Retinal pigment epithelial cell (primary cell): ENCODE results near the gene CHCHD6.

ENCODE experiments used
- DNase-seq: peaks from one replicate; pipeline ENCODE4 v3.0.0-alpha.2; 2010; ENCODE audit warnings: low read depth
- H3K4me3 ChIP-seq: 2 replicates; pipeline ENCODE4 v1.5.1; 2011; ENCODE audit warnings: mild to moderate bottlenecking, low read length, control low read depth, moderate library complexity
- CTCF ChIP-seq: conservative IDR thresholded peaks from 2 replicates; pipeline ENCODE4 v1.5.1; 2011; ENCODE audit warnings: low read depth, low read length, control low read depth, inconsistent platforms

CHCHD6 gene, protein sequence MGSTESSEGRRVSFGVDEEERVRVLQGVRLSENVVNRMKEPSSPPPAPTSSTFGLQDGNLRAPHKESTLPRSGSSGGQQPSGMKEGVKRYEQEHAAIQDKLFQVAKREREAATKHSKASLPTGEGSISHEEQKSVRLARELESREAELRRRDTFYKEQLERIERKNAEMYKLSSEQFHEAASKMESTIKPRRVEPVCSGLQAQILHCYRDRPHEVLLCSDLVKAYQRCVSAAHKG

GRCh38 chr3:126703512-126704493, at the start of gene CHCHD6:
Gene CHCHD6 (plus strand): TSS chr3:126704240. CDS start chr3:126704313, 73 bp downstream.
- peak; percentile 81 for DNase-seq
- peak; percentile 21 for TF ChIP-seq CTCF
- peak within 1 kb of the TSS; percentile 72 for H3K4me3 ChIP-seq

DNA sequence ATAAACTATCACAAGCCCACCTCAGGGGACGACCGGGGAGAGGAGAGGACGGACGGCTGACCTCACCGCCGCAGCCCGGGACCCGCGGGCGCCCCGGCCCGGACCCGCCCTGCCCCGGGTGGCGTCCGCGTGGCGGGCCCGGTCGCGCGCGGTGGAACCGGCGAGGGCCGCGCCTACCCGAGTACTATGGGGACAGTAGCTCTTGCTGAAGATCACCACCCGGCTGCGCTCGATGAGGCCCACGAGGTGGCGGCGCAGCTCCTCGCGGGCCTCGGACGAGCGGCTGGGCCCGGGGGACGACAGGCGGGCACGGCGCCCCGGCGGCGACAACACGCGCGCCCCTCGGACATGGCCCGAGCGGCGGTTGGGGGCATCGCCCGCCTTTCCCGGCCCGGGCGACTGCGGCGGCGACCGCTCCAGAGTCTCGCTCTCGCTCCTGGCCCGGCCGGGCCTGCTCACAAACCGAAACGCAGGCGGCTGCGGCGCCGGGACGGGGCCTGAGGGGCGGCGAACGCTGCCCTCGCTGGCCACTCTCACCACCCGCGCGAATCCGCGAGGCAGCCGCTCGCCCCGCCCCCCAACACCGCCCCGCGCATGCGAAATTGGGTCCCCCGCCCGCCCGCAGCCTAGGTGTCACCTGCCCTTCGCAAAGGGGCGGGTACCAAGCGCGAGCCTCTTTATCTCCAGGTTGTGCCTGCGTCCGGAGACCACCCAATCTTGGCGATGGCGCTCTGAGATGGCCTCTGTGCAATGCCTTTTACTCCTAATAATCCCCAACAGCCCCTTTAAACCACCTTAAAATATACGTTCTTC, 49.3 kb upstream of the CHCHD6 start, which contains the start of gene TXNRD3:
TXNRD3 (minus strand) TSS at position 554 of the 813 bp plus-strand sequence.
- no peak for DNase-seq
- TF ChIP-seq CTCF = no peak
- H3K4me3 ChIP-seq = peak within 1 kb of the TSS; percentile 65

GRCh38 chr3:126655887-126656286, 48.2 kb upstream of the CHCHD6 start:
- no peak for DNase-seq
- no peak overlapping the region for H3K4me3 ChIP-seq
- no peak for TF ChIP-seq CTCF

DNA sequence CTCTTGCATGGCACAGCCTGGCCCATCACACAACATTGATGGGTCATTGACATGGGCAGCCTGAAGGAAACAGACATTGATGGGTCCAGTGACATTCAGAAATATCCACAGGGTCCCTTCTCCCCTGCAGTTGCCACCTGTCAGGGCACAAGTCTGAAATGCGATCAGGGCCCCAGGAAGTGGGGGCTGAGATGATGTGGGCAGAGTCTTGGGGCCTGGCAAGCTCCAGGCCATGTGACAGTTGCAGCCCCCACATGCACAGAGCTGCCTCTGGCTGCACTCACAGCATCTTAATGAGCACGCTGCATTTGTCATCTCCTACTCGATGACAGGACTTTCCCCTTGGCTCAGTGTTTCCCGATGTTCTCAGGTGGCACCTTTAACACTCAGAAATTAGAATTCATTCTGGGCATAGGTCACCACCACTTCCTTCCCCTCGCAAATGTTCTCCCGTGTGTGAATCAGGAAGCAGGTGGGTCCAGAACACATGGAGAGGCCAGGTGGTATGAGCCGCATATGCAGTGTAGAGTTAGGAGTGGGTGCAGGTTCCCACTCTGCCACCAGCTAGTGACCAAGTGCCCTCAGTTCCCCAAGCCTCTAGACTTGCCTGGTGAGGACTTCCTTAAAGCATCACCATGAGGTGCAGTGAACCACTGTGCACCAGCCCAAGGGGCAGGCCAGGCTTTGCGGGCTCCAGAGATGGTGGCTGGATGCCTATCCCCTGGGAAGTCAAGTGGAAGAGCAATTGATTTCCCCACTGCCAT, 47.5 kb upstream of the CHCHD6 start:
- no peak for DNase-seq
- TF ChIP-seq CTCF = no peak
- no peak overlapping the region for H3K4me3 ChIP-seq

DNA sequence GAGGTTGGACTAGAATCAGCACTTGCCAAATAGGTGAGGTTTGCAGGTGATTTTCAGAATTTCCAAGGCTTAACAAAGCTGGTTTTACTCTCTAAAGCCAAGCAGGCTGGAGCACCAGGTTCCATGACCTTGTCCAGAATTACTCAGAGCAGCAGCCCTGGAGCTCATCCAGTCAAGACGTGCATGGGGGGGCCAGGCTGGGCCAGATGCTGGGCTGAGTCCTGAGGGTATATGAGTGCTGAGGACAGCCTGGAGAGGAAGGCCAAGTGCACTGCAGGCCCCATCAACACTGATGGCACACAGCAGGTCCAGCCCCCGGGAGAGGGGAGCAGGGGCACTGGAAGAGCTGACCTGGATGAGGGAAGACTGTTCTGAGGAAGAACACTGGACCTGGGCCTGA, 46.1 kb upstream of the CHCHD6 start:
- no peak for TF ChIP-seq CTCF
- no peak overlapping the region for H3K4me3 ChIP-seq
- DNase-seq = no peak

GRCh38 chr3:126658584-126658983, 45.5 kb upstream of the CHCHD6 start:
- no peak for TF ChIP-seq CTCF
- H3K4me3 ChIP-seq = no peak overlapping the region
- DNase-seq = no peak
